MCF 10A (cell line): ENCODE results near the gene ACOT7. TPM values are rescaled to one million over a fixed set of nuclear protein-coding genes. Genes with fewer than 3 reads are reported as not detected.

ENCODE experiments used
- BruUV-seq: library from RNA; stranded (reverse); fragments of 400-500 nt; replicated peaks from 2 replicates; lab custom pipeline; 2021; lab: Mats Ljungman, UMichigan
- CTCF ChIA-PET: fragments of 300-600 bp; sonication (Branson Sonifier 250); formaldehyde crosslinking; extraction: SDS; loops from one replicate; lab custom pipeline; 2021; ENCODE audit warnings: antibody characterized with exemption, inconsistent platforms; lab: Yijun Ruan, JAX
- POLR2A ChIA-PET: fragments of 300-600, 350-650 bp; sonication (Branson Sonifier 250); formaldehyde crosslinking; extraction: SDS; loops from one replicate; lab custom pipeline; 2020; ENCODE audit warnings: antibody characterized with exemption, inconsistent platforms; lab: Yijun Ruan, JAX
- DNase-seq: peaks from one replicate; pipeline ENCODE4 v3.0.0-alpha.2; 2018; ENCODE audit not compliant: unreplicated experiment
- H3K27ac Mint-ChIP-seq: one replicate; pipeline ENCODE4 v1.8.0; 2022; ENCODE audit warnings: mild to moderate bottlenecking, low read depth, mixed read lengths; ENCODE audit not compliant: unreplicated experiment
- H3K27me3 Mint-ChIP-seq: one replicate; pipeline ENCODE4 v1.8.0; 2022; ENCODE audit warnings: mixed read lengths; ENCODE audit not compliant: insufficient read depth, unreplicated experiment
- H3K36me3 Mint-ChIP-seq: one replicate; pipeline ENCODE4 v1.8.0; 2022; ENCODE audit warnings: mild to moderate bottlenecking, moderate library complexity, mixed read lengths; ENCODE audit not compliant: insufficient read depth, unreplicated experiment
- H3K4me1 Mint-ChIP-seq: one replicate; pipeline ENCODE4 v1.8.0; 2022; ENCODE audit warnings: mixed read lengths; ENCODE audit not compliant: insufficient read depth, unreplicated experiment
- H3K4me3 Mint-ChIP-seq: one replicate; pipeline ENCODE4 v1.8.0; 2022; ENCODE audit warnings: mild to moderate bottlenecking, moderate library complexity, mixed read lengths; ENCODE audit not compliant: unreplicated experiment
- H3K9me3 Mint-ChIP-seq: one replicate; pipeline ENCODE4 v1.8.0; 2022; ENCODE audit warnings: mixed read lengths; ENCODE audit not compliant: unreplicated experiment
- intact Hi-C: fragments of 100-400 bp; cut with micrococcal nuclease; formaldehyde crosslinking; loops from 2 replicates; pipeline ENCODE4 v1.14.1; 2022
- total RNA-seq: library from RNA; stranded (reverse); gene quantifications from 2 replicates; pipeline ENCODE4 v1.2.3, GENCODE V29; 2022
- TF ChIP-seq, protein P1 (sequence below): fragments of 200-600 bp; IDR thresholded peaks from one replicate; pipeline ENCODE4 v1.8.0; 2022; ENCODE audit warnings: antibody characterized with exemption, mild to moderate bottlenecking; ENCODE audit not compliant: unreplicated experiment

The ACOT7 gene
- total RNA-seq, 1 experiment from 2014 or later = 117 TPM

DNA sequence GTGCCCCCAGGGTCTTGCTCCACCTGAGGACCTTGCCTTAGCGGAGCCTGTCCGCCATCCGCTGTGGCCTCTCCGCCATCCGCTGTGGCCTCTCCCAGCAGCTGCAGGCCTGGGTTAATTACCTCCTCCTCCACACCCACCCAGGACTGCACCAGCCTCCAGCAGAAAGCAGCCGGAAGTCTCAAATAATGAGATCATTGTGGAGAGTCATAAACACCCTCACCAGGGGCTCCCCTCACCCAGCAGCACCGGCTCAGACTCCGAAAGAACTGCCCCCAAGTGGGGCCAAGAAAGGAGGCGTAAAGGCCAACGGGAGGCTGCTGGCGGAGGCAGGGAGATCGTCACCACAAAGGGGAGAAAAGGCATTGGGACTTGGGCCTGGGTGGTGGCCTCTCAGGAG, 122.0 kb downstream of the ACOT7 start:
- TF ChIP-seq, protein P1, sequence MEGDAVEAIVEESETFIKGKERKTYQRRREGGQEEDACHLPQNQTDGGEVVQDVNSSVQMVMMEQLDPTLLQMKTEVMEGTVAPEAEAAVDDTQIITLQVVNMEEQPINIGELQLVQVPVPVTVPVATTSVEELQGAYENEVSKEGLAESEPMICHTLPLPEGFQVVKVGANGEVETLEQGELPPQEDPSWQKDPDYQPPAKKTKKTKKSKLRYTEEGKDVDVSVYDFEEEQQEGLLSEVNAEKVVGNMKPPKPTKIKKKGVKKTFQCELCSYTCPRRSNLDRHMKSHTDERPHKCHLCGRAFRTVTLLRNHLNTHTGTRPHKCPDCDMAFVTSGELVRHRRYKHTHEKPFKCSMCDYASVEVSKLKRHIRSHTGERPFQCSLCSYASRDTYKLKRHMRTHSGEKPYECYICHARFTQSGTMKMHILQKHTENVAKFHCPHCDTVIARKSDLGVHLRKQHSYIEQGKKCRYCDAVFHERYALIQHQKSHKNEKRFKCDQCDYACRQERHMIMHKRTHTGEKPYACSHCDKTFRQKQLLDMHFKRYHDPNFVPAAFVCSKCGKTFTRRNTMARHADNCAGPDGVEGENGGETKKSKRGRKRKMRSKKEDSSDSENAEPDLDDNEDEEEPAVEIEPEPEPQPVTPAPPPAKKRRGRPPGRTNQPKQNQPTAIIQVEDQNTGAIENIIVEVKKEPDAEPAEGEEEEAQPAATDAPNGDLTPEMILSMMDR = no peak
- H3K27ac Mint-ChIP-seq = no peak overlapping the region
- no peak for DNase-seq
- peaks cover 8% of the 10 kb centered on the region for H3K4me1 Mint-ChIP-seq
- ChIA-PET POLR2A (no interaction called here), CTCF (interaction anchor here (0.6 to 0.7 kb wide), 2 partner anchors 12 to 98 kb away, joined by 3 to 4 read pairs; no protein-coding TSS in a partner anchor)
- H3K36me3 Mint-ChIP-seq = peaks cover 11% of the 10 kb centered on the region
- no peak overlapping the region for H3K4me3 Mint-ChIP-seq
- no peaks in the 10 kb centered on the region for H3K9me3 Mint-ChIP-seq
- intact Hi-C loops = no loop called here
- no peaks in the 10 kb centered on the region for H3K27me3 Mint-ChIP-seq
- BruUV-seq = no TSS peak

DNA sequence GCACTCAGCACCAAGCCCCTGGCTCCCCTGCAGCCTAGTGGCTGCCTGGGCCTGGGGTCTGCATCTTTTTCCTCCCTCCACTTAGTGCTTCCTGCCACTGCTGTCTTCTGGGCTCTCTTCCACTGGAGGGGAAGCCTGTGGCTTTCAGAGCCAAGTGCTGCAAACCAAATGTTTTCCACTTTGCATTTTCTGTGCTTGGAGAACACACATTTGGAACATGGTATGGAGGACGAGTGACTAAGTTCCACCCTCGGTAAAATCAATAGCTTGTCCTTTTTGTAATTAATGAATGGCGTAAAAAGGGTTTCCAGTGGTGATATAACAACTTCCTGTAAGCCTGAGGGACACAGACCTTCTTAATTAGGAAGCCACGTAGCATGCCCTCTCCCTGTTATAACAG, 122.6 kb downstream of the ACOT7 start:
- intact Hi-C loops = no loop called here
- no peak overlapping the region for H3K27ac Mint-ChIP-seq
- ChIA-PET CTCF (interaction anchor here (0.6 to 0.7 kb wide), 2 partner anchors 80 to 98 kb away, joined by 3 to 4 read pairs; no protein-coding TSS in a partner anchor), POLR2A (no interaction called here)
- BruUV-seq = no TSS peak
- no peak for DNase-seq
- H3K9me3 Mint-ChIP-seq = no peaks in the 10 kb centered on the region
- H3K36me3 Mint-ChIP-seq = peaks cover 11% of the 10 kb centered on the region
- H3K4me1 Mint-ChIP-seq = peaks cover 8% of the 10 kb centered on the region
- H3K4me3 Mint-ChIP-seq = no peak overlapping the region
- H3K27me3 Mint-ChIP-seq = no peaks in the 10 kb centered on the region
- TF ChIP-seq, protein P1 = no peak

DNA sequence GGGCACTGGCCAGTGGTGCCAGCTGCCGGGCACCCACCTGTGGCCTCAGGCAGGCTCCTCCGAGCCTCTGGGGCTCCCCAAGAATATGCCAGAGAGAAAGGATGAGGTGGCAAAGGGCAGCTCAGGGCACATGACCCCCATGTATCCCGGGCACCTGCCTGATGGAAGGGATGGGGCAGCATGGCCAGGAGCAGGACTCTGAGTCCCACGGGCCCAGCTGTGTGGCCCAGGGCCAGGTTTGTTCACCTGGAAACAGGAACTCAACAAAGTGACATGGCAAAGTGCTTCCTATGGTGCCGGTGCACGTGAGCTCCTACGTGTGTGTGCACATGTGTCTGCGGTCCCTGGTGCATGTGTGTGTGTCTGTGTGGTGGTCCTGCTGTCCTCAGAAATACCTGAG, 123.2 kb downstream of the ACOT7 start:
- intact Hi-C loops = no loop called here

DNA sequence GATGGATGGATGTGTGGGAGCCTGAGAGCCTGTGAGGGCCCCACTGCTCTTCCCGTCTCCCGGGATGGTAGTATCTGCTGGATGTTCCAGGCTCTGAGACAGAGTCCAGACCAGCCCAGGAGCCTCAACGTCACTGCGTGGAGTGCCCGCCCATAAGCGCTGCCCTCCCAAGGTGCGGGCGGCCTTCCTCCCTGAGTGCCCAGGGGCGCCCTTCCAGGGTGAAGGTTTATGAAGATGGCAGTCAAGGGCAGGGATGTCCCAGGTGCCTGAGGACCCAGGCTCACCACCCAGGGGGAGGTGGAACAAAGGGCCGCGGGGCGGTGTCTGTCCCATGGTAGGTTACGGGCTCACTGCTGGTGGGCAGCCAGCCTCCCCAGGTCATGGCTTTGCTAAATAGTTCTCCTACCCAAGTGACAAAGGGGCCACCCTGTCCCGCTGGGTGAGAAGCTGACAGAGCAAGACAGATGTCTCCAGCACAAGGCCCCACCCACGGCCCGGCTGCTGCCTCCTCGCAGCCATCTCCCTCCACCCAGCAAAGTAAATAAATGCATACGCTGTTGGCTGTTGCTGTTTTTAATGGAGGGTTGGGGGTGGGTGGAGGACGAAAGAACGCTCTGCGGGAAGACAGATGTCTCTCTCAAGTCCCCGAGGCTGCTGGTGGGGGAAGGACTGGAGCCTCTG, 123.7 kb downstream of the ACOT7 start:
- BruUV-seq = no TSS peak
- TF ChIP-seq, protein P1 = no peak
- peaks cover 11% of the 10 kb centered on the region for H3K36me3 Mint-ChIP-seq
- H3K4me3 Mint-ChIP-seq = no peak overlapping the region
- H3K27me3 Mint-ChIP-seq = no peaks in the 10 kb centered on the region
- CTCF ChIA-PET = no interaction called here
- POLR2A ChIA-PET = no interaction called here
- H3K9me3 Mint-ChIP-seq = no peaks in the 10 kb centered on the region
- intact Hi-C loops = no loop called here
- DNase-seq = no peak
- H3K4me1 Mint-ChIP-seq = peaks cover 8% of the 10 kb centered on the region
- no peak overlapping the region for H3K27ac Mint-ChIP-seq

More for the DNA sequence above, 123.2 kb downstream of the ACOT7 start:
- BruUV-seq = no TSS peak
- ChIA-PET POLR2A (no interaction called here), CTCF (interaction anchor here (0.6 kb wide), 1 partner anchor 80 kb away, joined by 4 read pairs; no protein-coding TSS in a partner anchor)
- Mint-ChIP-seq H3K27me3 (no peaks in the 10 kb centered on the region), H3K9me3 (no peaks in the 10 kb centered on the region), H3K4me1 (peaks cover 8% of the 10 kb centered on the region), H3K36me3 (peaks cover 11% of the 10 kb centered on the region), H3K27ac (no peak overlapping the region), H3K4me3 (no peak overlapping the region)
- no peak for DNase-seq
- TF ChIP-seq, protein P1 = no peak
